H1 (cell line): ENCODE data around the gene SEPTIN5. TPM values are rescaled to one million over a fixed set of nuclear protein-coding genes. Genes with fewer than 3 reads are reported as not detected.

Experiments
- CTCF ChIA-PET: fragments of 300-600 bp; sonication (Branson Sonifier 250); formaldehyde crosslinking; loops from one replicate; lab custom pipeline; 2021; ENCODE audit not compliant: partially characterized antibody; lab: Charles Lee
- POLR2A ChIA-PET: fragments of 300-600 bp; sonication (Branson Sonifier 250); formaldehyde crosslinking; loops from one replicate; lab custom pipeline; 2021; ENCODE audit warnings: inconsistent platforms; ENCODE audit not compliant: partially characterized antibody; lab: Charles Lee
- DNase-seq, 2 experiments: peaks; one replicate each; pipeline versions ENCODE4 v3.0.0 to v3.0.0-alpha.2; 2010 to 2022; ENCODE audit warnings: low spot score in 2 of 2, low read depth in 1 of 2, mixed read lengths in 1 of 2
- FAIRE-seq: peaks from 2 replicates; lab custom pipeline; 2011; peaks lifted over from hg19 to GRCh38; lab: Jason Lieb, UNC
- H2AFZ ChIP-seq: 2 replicates; pipeline ENCODE4 v1.8.1; 2012; ENCODE audit warnings: low read length, inconsistent platforms
- H2AK5ac ChIP-seq: 2 replicates; pipeline ENCODE4 v1.6.1; 2013; ENCODE audit warnings: low read depth, low read length
- H2BK120ac ChIP-seq: replicated peaks from 2 replicates; pipeline ENCODE3; 2013; ENCODE audit warnings: low read depth, low read length, inconsistent platforms
- H2BK12ac ChIP-seq: 2 replicates; pipeline ENCODE4 v1.6.1; 2013; ENCODE audit warnings: low read depth, low read length
- H2BK15ac ChIP-seq: 2 replicates; pipeline ENCODE4 v1.6.1; 2013; ENCODE audit warnings: low read length
- H2BK20ac ChIP-seq: 2 replicates; pipeline ENCODE4 v1.6.1; 2013; ENCODE audit warnings: low read length
- H2BK5ac ChIP-seq: 2 replicates; pipeline ENCODE4 v1.6.1; 2013; ENCODE audit warnings: low read depth, low read length
- H3K14ac ChIP-seq: 2 replicates; pipeline ENCODE4 v1.6.1; 2013; ENCODE audit warnings: inconsistent platforms; ENCODE audit not compliant: insufficient read length
- H3K18ac ChIP-seq: 2 replicates; pipeline ENCODE4 v1.6.1; 2013; ENCODE audit warnings: low read length; ENCODE audit errors: extremely low read depth
- H3K23ac ChIP-seq: 2 replicates; pipeline ENCODE4 v1.6.1; 2013; ENCODE audit warnings: inconsistent platforms; ENCODE audit not compliant: insufficient read length
- H3K23me2 ChIP-seq: 2 replicates; pipeline ENCODE4 v1.6.1; 2013; ENCODE audit warnings: low read depth, low read length
- H3K27ac ChIP-seq: 2 replicates; pipeline ENCODE4 v1.6.1; 2011; ENCODE audit warnings: low read depth, low read length, inconsistent platforms
- H3K27me3 ChIP-seq, 4 experiments: replicated peaks in 1 of 4; 1 replicate in 1 of 4; 2 replicates in 3 of 4; pipeline versions ENCODE4 v1.6.1 to v1.8.1; 2011 to 2013; ENCODE audit warnings: low read length in 3 of 4, mild to moderate bottlenecking in 3 of 4, inconsistent platforms in 2 of 4, mixed read lengths in 2 of 4, moderate library complexity in 1 of 4; ENCODE audit not compliant: control insufficient read depth in 3 of 4, insufficient read depth in 3 of 4; ENCODE audit errors: extremely low read depth in 1 of 4
- H3K36me3 ChIP-seq, 4 experiments: 2 replicates each; pipeline versions ENCODE4 v1.6.1 to v1.8.1; 2011 to 2013; ENCODE audit warnings: mild to moderate bottlenecking in 4 of 4, low read length in 3 of 4, moderate library complexity in 2 of 4, control low read depth in 1 of 4, inconsistent platforms in 1 of 4; ENCODE audit not compliant: insufficient read depth in 4 of 4, control insufficient read depth in 2 of 4
- H3K4ac ChIP-seq: replicated peaks from 2 replicates; pipeline ENCODE3; 2013; ENCODE audit warnings: low read length, low read depth, mixed read lengths, inconsistent platforms; ENCODE audit not compliant: insufficient read length
- H3K4me1 ChIP-seq, 4 experiments: replicated peaks in 1 of 4; 1 replicate in 1 of 4; 2 replicates in 3 of 4; pipeline versions ENCODE4 v1.6.1 to v1.8.1; 2011 to 2013; ENCODE audit warnings: low read length in 3 of 4, inconsistent platforms in 2 of 4, mixed read lengths in 1 of 4; ENCODE audit not compliant: insufficient read depth in 4 of 4, control insufficient read depth in 3 of 4
- H3K4me2 ChIP-seq, 2 experiments: 2 replicates each; pipeline versions ENCODE4 v1.6.1 to v1.8.1; 2011 to 2013; ENCODE audit warnings: low read depth in 2 of 2, low read length in 2 of 2, control low read depth in 1 of 2, inconsistent platforms in 1 of 2, mild to moderate bottlenecking in 1 of 2; ENCODE audit not compliant: insufficient read depth in 1 of 2
- H3K4me3 ChIP-seq, 4 experiments: fragments of 200-600, 300-600 bp in 1 of 4; sonication (generic), shearing (Covaris generic), sonication (Bioruptor Twin) in 1 of 4; 2 replicates each; pipeline versions ENCODE4 v1.5.1 to v1.8.1; 2011 to 2016; ENCODE audit warnings: low read length in 4 of 4, low read depth in 3 of 4, control low read depth in 2 of 4, inconsistent platforms in 2 of 4, mild to moderate bottlenecking in 2 of 4, mixed read lengths in 1 of 4, moderate library complexity in 1 of 4; ENCODE audit not compliant: insufficient read depth in 2 of 4; ENCODE audit errors: extremely low read depth in 1 of 4
- H3K56ac ChIP-seq: replicated peaks from 2 replicates; pipeline ENCODE3; 2013; ENCODE audit warnings: low read depth, mild to moderate bottlenecking, mixed read lengths, low read length, inconsistent platforms; ENCODE audit not compliant: insufficient read length
- H3K79me1 ChIP-seq: 2 replicates; pipeline ENCODE4 v1.6.1; 2013; ENCODE audit warnings: low read depth, low read length, control low read depth
- H3K79me2 ChIP-seq, 2 experiments: 2 replicates each; pipeline versions ENCODE4 v1.6.1 to v1.8.1; 2012 to 2013; ENCODE audit warnings: low read length in 2 of 2, mild to moderate bottlenecking in 2 of 2, inconsistent platforms in 1 of 2; ENCODE audit not compliant: insufficient read depth in 2 of 2, control insufficient read depth in 1 of 2
- H3K9ac ChIP-seq, 4 experiments: replicated peaks in 1 of 4; 1 replicate in 1 of 4; 2 replicates in 3 of 4; pipeline versions ENCODE4 v1.6.1 to v1.8.1; 2011 to 2013; ENCODE audit warnings: low read depth in 3 of 4, low read length in 3 of 4, control low read depth in 2 of 4, mild to moderate bottlenecking in 2 of 4, moderate library complexity in 2 of 4, inconsistent platforms in 1 of 4; ENCODE audit errors: extremely low read depth in 1 of 4
- H3K9me3 ChIP-seq, 2 experiments: 2 replicates each; pipeline versions ENCODE4 v1.6.1 to v1.8.1; 2012 to 2013; ENCODE audit warnings: mild to moderate bottlenecking in 2 of 2, moderate library complexity in 2 of 2, control low read depth in 1 of 2, inconsistent platforms in 1 of 2, low read depth in 1 of 2, low read length in 1 of 2, mixed read lengths in 1 of 2; ENCODE audit not compliant: insufficient read depth in 2 of 2
- H4K20me1 ChIP-seq, 2 experiments: replicated peaks in 1 of 2; 2 replicates each; pipeline versions ENCODE3 to v1.8.1; 2011 to 2013; ENCODE audit warnings: inconsistent platforms in 2 of 2, low read length in 2 of 2, mild to moderate bottlenecking in 1 of 2; ENCODE audit not compliant: insufficient read depth in 2 of 2, control insufficient read depth in 1 of 2
- H4K5ac ChIP-seq: 2 replicates; pipeline ENCODE4 v1.6.1; 2013; ENCODE audit warnings: low read length, low read depth, mixed read lengths, inconsistent platforms; ENCODE audit not compliant: insufficient read length
- H4K8ac ChIP-seq: 2 replicates; pipeline ENCODE4 v1.8.0; 2013; ENCODE audit warnings: mild to moderate bottlenecking, moderate library complexity, low read length, inconsistent platforms; ENCODE audit not compliant: insufficient read depth; ENCODE audit errors: extremely low read depth
- H4K91ac ChIP-seq: replicated peaks from 2 replicates; pipeline ENCODE3; 2013; ENCODE audit warnings: low read length, mixed read lengths, inconsistent platforms; ENCODE audit not compliant: insufficient read length
- CREB1 ChIP-seq: IDR thresholded peaks from 2 replicates; pipeline ENCODE4 v1.6.1; 2012; ENCODE audit warnings: inconsistent platforms
- GTF2F1 ChIP-seq: IDR thresholded peaks from 2 replicates; pipeline ENCODE4 v1.6.1; 2012; ENCODE audit warnings: low read depth, low read length, improper control_type of control experiment, borderline replicate concordance
- POU5F1 ChIP-seq: IDR thresholded peaks from 2 replicates; pipeline ENCODE4 v1.6.1; 2011; ENCODE audit warnings: low read depth, mild to moderate bottlenecking, low read length, moderate library complexity
- RXRA ChIP-seq: IDR thresholded peaks from 2 replicates; pipeline ENCODE4 v1.6.1; 2011; ENCODE audit warnings: low read depth, mild to moderate bottlenecking, low read length, moderate library complexity; ENCODE audit not compliant: insufficient read depth
- SIX5 ChIP-seq: IDR thresholded peaks from 2 replicates; pipeline ENCODE4 v1.6.1; 2011; ENCODE audit warnings: mild to moderate bottlenecking, low read depth, low read length
- SUZ12 ChIP-seq: fragments of 200-600 bp; sonication (generic); IDR thresholded peaks from 2 replicates; pipeline ENCODE4 v1.6.1; 2012; ENCODE audit warnings: mild to moderate bottlenecking, inconsistent platforms, low read length, moderate library complexity, mixed read lengths
- TAF7 ChIP-seq: optimal IDR thresholded peaks from 2 replicates; pipeline ENCODE3; 2011; ENCODE audit warnings: low read depth, mild to moderate bottlenecking, inconsistent platforms, low read length, moderate library complexity, borderline replicate concordance
- TEAD4 ChIP-seq: IDR thresholded peaks from 2 replicates; pipeline ENCODE4 v1.6.1; 2012; ENCODE audit warnings: low read depth, low read length, inconsistent platforms, mixed read lengths
- WGBS, 2 experiments: shearing (Covaris generic) in 1 of 2; methylation state at CpG; one replicate each; pipeline versions ENCODE4 v1.1.6 to v1.1.7; 2013 to 2015; ENCODE audit warnings: low lambda C conversion rate in 2 of 2, mixed read lengths in 2 of 2, inconsistent platforms in 1 of 2, low coverage in 1 of 2, missing lambda C conversion rate in 1 of 2; ENCODE audit not compliant: insufficient replicate concordance in 2 of 2, insufficient coverage in 1 of 2, insufficient read length in 1 of 2; ENCODE audit errors: extremely low coverage in 1 of 2, missing lambda C conversion rate in 1 of 2; 5-methylcytosine and 5-hydroxymethylcytosine counted together
- polyA plus RNA-seq, 7 experiments: library from polyadenylated mRNA; depleted of rRNA in 3 of 7; stranded (reverse) in 5 of 7; unstranded in 2 of 7; fragments of >200 nt in 5 of 7; fragments of 200-250 nt in 2 of 7; gene quantifications; 1 replicate in 5 of 7; 2 replicates in 1 of 7; 4 replicates in 1 of 7; pipeline versions ENCODE4 v1.2.1 to v1.2.3, GENCODE V29; 2011 to 2013; ENCODE audit warnings: missing spikeins in 2 of 7, mixed read lengths in 2 of 7
- total RNA-seq: library from RNA; stranded (reverse); fragmentation: NEBNext Ultra II Directional; extraction: Animal tissue kit (Norgen Biotek cat#: 25700); gene quantifications from 2 replicates; pipeline ENCODE4 v1.2.1, GENCODE V29; 2021
- TF ChIP-seq, protein P1 (sequence below): IDR thresholded peaks from 2 replicates; pipeline ENCODE4 v1.6.1; 2012; ENCODE audit warnings: inconsistent platforms
- TF ChIP-seq, protein P2 (sequence below): IDR thresholded peaks from 2 replicates; pipeline ENCODE4 v1.6.1; 2012; ENCODE audit warnings: inconsistent platforms

The SEPTIN5 gene
- total and polyA plus RNA-seq, 2 of the 8 experiments (the other 6 are each of a cell fraction or from before 2014, with no cell fraction given), result 6.0 to 8.6 TPM

DNA sequence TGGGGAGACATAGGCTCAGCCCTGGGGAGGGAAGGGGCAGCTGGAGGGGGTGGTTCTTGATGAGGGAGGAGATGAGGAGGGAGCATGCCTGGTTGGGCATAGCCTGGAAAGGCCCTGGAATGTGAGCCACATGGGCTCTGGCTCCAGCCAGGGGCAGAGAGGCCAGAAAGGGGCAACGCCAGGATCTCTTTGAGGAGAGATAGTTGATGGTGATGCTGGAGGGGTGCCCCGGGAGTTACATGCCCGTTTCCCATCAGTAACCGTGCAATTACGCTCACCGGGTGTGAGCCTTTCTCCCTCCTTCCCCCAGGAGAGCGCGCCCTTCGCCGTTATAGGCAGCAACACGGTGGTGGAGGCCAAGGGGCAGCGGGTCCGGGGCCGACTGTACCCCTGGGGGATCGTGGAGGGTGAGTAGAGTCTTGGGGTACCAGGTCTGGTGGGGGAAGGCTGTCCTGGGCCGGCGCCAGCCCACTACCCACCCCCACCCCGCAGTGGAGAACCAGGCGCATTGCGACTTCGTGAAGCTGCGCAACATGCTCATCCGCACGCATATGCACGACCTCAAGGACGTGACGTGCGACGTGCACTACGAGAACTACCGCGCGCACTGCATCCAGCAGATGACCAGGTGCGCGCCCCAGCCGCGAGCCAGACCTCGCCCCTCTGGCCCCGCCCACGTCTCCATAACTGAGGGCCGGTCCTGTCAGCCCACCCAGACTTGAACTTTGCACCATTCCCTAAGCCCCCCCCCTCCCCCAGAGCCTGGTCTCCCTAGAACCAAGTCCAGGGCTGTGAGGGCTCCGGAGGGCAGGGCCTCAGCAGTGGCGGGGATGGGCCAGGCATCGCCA, 7.3 kb downstream of the SEPTIN5 start:
- ChIA-PET POLR2A (interaction anchor here (1.8 kb wide), 1 partner anchor 41 kb away, joined by 4 read pairs; no protein-coding TSS in a partner anchor), CTCF (interaction anchor here (0.9 to 3.9 kb wide), 8 partner anchors 9 to 249 kb away, joined by 3 to 18 read pairs (median 8); no protein-coding TSS in a partner anchor)
- DNase-seq (peak in 1 of 2 experiments; percentile 63), FAIRE-seq (no peak)
- H3K79me1 ChIP-seq, result no peaks in the 10 kb centered on the region
- H3K4me2 ChIP-seq, result peak overlapping the region; percentile 74 to 87
- peak overlapping the region; percentile 9 to 55 (median 22); a peak in 6 of 8 replicates for H3K4me3 ChIP-seq
- no peak overlapping the region for H2BK20ac ChIP-seq
- no peak overlapping the region for H4K5ac ChIP-seq
- H3K4ac ChIP-seq, result no peak overlapping the region
- no peak overlapping the region for H3K9ac ChIP-seq
- no peak overlapping the region for H3K14ac ChIP-seq
- no peaks in the 10 kb centered on the region for H3K79me2 ChIP-seq
- peaks cover 77 to 99% (median 86%) of the 10 kb centered on the region in 4 experiments for H3K27me3 ChIP-seq
- peaks cover 24% of the 10 kb centered on the region; the same call in 1 of the 2 replicates for H3K23me2 ChIP-seq
- H4K8ac ChIP-seq, result no peak overlapping the region; the same call in 1 of the 2 replicates
- H4K20me1 ChIP-seq, result peaks cover 15 to 28% of the 10 kb centered on the region in 2 experiments
- WGBS, 2 experiments, result 11% methylated on average over 19 of the region's 44 CpGs; no CpG with 5 or more reads in 1 of the 2 experiments
- H2BK15ac ChIP-seq, result no peak overlapping the region
- H3K18ac ChIP-seq, result no peak overlapping the region; the same call in 1 of the 2 replicates
- peak overlapping the region; percentile 75; the same call in 1 of the 2 replicates for H2BK12ac ChIP-seq
- H3K56ac ChIP-seq, result no peak overlapping the region
- H3K9me3 ChIP-seq, result no peaks in the 10 kb centered on the region; a peak in 1 of 4 replicates
- H4K91ac ChIP-seq, result no peak overlapping the region
- H3K4me1 ChIP-seq, result peaks cover 0 to 42% (median 24%) of the 10 kb centered on the region in 4 experiments; a peak in 6 of 7 replicates
- H2AFZ ChIP-seq, result no peak overlapping the region
- no peak overlapping the region for H2BK5ac ChIP-seq
- no peak overlapping the region for H2BK120ac ChIP-seq
- H3K36me3 ChIP-seq, result peaks cover 0 to 5% (median 0%) of the 10 kb centered on the region in 4 experiments; a peak in 1 of 8 replicates
- H2AK5ac ChIP-seq, result no peak overlapping the region
- no peak overlapping the region for H3K27ac ChIP-seq
- H3K23ac ChIP-seq, result no peak overlapping the region
- TF ChIP-seq, protein P1, sequence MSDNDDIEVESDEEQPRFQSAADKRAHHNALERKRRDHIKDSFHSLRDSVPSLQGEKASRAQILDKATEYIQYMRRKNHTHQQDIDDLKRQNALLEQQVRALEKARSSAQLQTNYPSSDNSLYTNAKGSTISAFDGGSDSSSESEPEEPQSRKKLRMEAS, result peak; percentile 96
- TF ChIP-seq GTF2F1 (no peak), CREB1 (peak; percentile 51), TEAD4 (no peak), RXRA (no peak), SUZ12 (peak; percentile 5), POU5F1 (no peak), SIX5 (no peak), TAF7 (no peak)
- TF ChIP-seq, protein P2, sequence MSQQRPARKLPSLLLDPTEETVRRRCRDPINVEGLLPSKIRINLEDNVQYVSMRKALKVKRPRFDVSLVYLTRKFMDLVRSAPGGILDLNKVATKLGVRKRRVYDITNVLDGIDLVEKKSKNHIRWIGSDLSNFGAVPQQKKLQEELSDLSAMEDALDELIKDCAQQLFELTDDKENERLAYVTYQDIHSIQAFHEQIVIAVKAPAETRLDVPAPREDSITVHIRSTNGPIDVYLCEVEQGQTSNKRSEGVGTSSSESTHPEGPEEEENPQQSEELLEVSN, result peak; percentile 94
